ENCODE measurements around the gene ADPRS. TPM values are rescaled to one million over a fixed set of nuclear protein-coding genes. Genes with fewer than 3 reads are reported as not detected.

The ADPRS gene
- total RNA-seq, 1 donor: 25.0 TPM

DNA sequence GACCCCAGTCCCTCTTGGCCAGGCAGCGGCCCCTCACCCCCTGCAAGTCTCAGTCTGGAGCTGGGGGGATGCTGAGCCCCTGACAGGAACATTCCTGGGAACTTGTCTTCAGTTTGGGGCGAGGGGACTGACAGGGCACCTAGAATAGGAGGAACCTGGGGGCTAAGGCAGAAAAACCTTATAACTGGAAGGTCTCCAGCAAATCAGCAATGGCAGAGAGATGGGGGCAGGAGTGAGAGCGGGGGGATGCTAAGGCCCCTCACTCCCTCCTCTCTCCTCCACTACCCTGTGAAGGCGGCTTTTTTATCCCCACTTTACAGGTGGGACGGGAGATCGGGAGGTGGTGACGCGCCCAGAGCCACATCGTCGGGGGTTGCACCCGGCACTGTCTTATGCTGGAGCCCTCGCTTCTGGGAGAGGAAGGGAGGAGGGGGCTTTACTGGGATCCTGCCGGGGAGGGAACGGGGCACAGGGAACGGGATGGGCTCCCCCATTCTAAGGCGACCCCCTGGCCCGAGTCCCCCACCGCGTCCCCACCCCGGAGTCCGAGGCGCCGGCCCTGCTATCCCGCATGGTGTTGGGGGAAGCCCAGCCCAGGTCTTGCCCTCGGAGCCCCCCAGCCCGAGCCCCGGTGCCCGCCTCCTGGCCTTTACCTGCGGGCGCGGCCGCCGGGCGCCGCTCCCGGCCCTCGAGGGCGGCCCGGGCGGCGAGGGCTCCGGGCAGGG is 35.9 kb downstream of the ADPRS start:
- TF ChIP-seq, protein P1, sequence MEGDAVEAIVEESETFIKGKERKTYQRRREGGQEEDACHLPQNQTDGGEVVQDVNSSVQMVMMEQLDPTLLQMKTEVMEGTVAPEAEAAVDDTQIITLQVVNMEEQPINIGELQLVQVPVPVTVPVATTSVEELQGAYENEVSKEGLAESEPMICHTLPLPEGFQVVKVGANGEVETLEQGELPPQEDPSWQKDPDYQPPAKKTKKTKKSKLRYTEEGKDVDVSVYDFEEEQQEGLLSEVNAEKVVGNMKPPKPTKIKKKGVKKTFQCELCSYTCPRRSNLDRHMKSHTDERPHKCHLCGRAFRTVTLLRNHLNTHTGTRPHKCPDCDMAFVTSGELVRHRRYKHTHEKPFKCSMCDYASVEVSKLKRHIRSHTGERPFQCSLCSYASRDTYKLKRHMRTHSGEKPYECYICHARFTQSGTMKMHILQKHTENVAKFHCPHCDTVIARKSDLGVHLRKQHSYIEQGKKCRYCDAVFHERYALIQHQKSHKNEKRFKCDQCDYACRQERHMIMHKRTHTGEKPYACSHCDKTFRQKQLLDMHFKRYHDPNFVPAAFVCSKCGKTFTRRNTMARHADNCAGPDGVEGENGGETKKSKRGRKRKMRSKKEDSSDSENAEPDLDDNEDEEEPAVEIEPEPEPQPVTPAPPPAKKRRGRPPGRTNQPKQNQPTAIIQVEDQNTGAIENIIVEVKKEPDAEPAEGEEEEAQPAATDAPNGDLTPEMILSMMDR (IDR thresholded peaks at IDR 0.05; ENCODE audit: insufficient read depth, low read depth, low read length): no peak
- DNase-seq (ENCODE audit: low read depth): no peak
- peak overlapping the region; percentile 23 for H3K4me3 ChIP-seq (ENCODE audit: low read depth, low read length)

- no peak for DNase-seq (ENCODE audit: low read depth)
- peak within 1 kb of the TSS; percentile 42 for H3K4me3 ChIP-seq (ENCODE audit: low read depth, low read length)
- TF ChIP-seq, protein P1 (IDR thresholded peaks at IDR 0.05; ENCODE audit: insufficient read depth, low read depth, low read length): no peak
Observed at GRCh38 chr1:36125129-36125991, 36.7 kb downstream of the ADPRS start, which contains the start of gene COL8A2. TSS of gene COL8A2 (minus strand) at chr1:36125222. CDS start at chr1:36100242, 24,980 bp downstream.

DNA sequence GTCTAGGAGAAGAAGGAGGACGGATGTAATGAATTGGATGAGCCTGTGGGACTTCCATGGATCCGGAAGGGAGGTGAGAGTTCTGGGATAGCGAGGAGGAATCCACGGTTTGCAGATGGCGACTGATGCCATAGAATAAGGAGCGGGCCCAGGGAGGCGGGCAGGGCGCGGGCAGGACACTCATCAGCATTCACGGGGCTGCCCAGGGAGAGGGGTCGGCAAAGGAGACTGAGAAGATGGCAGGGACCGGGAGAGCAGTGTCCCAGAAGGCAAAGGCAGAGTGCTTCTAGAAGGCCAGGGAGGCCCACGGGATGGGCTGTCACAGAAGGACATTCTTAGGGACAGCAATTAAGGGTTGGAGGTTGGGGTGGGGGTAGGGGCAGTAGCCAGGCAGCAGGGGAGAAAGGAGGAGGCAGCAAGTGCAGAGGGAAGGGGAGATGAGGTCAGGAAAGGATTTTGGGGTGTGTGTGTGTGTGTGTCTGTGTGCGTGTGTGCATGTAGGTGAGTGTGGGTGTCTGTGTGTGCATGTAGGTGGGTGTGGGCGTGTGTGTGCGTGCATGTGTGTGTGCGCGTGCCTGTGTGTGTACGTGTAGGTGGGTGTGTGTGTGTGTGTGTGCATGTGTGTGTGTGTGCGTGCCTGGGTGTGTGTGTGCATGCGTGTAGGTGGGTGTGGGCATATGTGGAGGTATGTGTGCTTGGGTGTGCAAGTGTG is 37.5 kb downstream of the ADPRS start:
- TF ChIP-seq, protein P1 (IDR thresholded peaks at IDR 0.05; ENCODE audit: insufficient read depth, low read depth, low read length): no peak
- no peak for DNase-seq (ENCODE audit: low read depth)

DNA sequence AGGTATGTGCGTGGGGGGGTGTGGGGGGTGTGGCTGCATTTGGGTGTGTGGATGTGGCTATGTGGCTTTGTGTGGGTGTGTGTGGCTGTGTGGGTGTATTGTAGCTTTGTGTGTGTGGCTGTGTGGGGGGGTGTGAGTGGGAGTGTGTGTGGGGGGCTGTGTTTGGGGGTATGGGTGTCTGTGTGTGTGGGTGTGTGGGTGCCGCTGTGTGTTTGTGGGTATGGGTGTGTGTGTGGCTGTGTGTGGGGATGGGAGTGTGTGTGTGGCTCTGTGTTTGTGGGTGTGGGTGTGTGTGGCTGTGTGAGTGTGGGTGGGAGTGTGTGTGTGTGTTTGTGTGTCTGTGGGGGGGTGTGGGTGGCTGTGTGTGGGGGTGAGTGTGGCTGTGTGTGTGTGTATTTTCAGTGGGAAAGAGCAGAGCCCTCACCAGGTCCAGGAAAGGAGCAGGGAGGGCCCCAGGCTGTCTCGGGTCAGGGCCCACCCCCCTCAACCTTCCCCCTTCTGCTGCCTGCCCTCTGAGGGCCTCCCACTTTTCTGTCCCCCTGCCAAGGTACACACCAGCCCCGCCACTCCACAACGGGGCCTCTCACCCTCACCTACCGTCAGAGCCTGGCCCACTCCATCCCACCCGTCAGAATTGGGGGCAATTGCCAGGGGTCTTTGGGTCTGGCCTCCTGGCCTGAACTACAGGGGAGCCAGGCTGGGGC is 38.3 kb downstream of the ADPRS start:
- no peak for DNase-seq (ENCODE audit: low read depth)
- TF ChIP-seq, protein P1 (IDR thresholded peaks at IDR 0.05; ENCODE audit: insufficient read depth, low read depth, low read length): no peak
- H3K4me3 ChIP-seq (ENCODE audit: low read depth, low read length): no peak overlapping the region

More for the DNA sequence above, 37.5 kb downstream of the ADPRS start:
- no peak overlapping the region for H3K4me3 ChIP-seq (ENCODE audit: low read depth, low read length)

DNA sequence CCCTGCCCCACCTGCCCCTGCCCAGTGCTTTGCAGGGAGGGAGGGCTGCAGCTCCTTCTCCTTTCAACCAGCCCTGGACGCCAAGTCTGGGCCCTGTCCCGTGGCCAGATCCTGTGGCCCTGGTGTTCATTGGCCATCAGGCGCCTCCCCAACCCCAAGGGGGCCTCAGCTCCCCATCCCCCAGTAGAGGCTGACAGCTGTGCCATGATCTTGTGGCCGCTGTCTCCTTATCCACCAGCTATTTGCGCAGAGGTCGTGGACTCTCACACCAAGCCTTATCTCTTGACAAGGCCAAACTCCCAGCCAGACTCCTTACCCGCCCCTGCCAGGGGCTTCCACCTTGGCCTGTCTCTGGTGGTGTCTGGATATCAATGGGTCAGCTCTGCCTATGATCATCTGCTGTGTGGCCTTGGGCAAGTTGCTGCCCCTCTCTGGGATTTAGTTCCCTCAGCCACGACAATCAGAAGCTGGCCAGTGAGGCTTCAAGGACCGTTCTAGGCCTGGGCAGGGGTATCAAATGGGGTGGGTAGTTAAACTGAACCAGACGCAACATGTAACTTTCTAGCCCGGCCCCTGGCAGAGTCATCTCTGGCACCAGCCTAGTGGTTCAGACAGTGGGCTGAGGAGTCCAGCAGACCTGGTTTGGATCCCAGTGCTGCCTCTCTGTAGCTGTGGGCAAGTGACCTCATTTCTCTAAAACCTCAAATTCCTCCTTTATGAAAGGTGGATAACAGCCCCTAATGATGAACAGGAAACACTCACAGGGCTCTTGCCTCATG is 39.6 kb downstream of the ADPRS start:
- no peak overlapping the region for H3K4me3 ChIP-seq (ENCODE audit: low read depth, low read length)
- TF ChIP-seq, protein P1 (IDR thresholded peaks at IDR 0.05; ENCODE audit: insufficient read depth, low read depth, low read length): no peak
- peak; percentile 56 for DNase-seq (ENCODE audit: low read depth)

Data from fibroblast of villous mesenchyme (primary cell).